GM21737 (cell line): ENCODE results near the gene HOXA1.
"Not testable (repeated sequence)": the region's sequence is repeated elsewhere in the genome, so short reads cannot be mapped to it uniquely, and the experiment has no call there.

Experiments used
- ATAC-seq: cut with Tn5 transposase; IDR thresholded peaks from one replicate; pipeline ENCODE4 v1.9.1; 2021; ENCODE audit warnings: mild to moderate bottlenecking, moderate library complexity; ENCODE audit not compliant: unreplicated experiment

HOXA1 gene

GRCh38 chr7:27062946-27063345, 32.9 kb downstream of the HOXA1 start:
- no peak for ATAC-seq

DNA sequence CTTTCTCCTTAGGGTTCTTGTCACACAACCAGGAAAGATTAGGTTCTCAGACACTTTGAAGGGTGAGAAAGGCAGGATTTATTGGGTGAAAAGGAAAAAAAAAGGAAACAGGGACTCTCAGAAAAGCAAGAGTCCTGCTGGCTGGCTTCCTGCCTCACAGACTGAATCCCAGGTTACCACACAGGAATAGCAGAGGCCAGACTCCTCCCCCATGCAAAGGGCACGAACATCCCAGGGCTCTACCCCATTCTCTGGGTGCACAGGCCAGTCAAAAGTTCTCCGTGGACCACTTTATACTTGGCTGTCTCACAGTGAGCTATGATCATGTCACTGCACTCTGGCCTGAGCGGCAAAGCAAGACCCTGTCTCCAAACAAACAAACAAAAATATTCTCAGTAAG, 42.6 kb downstream of the HOXA1 start:
- no peak for ATAC-seq

GRCh38 chr7:27051451-27051850, 44.3 kb downstream of the HOXA1 start:
- no peak for ATAC-seq

- ATAC-seq, result no peak
Observed at GRCh38 chr7:27048438-27048837, 47.4 kb downstream of the HOXA1 start.

DNA sequence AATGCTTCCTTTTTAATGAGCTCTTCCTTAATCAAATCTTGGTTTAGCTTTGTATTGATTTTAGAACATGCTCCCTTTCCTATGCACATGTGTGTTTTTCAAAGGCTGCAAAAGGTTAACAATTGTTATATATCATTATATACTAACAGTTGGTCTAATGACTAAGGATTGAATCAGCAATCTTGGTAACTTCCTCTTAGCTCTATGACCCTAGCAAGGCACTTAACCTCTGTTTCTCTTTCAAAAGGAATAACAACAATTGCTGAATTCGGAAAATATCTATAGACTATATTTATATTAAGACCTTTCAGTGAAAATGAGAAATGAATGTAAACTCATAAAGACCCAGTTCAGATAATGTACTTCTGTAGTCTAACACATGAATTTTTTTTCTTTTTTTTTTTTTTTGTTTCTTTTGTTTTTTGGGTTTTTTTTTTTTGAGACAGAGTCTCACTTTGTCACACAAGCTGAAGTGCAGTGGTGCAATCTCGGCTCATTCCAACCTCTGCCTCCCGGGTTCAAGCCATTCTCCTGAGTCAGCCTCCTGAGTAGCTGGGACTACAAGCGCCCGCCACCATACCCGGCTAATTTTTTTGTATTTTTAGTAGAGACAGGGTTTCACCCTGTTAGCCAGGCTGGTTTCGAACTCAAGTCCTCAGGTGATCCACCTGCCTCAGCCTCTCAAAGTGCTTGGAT, 48.8 kb downstream of the HOXA1 start:
- no peak for ATAC-seq

GRCh38 chr7:27045972-27046371, 49.8 kb downstream of the HOXA1 start:
- not testable (repeated sequence) for ATAC-seq

- ATAC-seq, result not testable (repeated sequence)
Observed at GRCh38 chr7:27045066-27045465, 50.7 kb downstream of the HOXA1 start.
